Lower leg skin (tissue), 4 donors: ENCODE data around the gene TTC7B. TPM values are rescaled to one million over a fixed set of nuclear protein-coding genes. Genes with fewer than 3 reads are reported as not detected.

Source experiments
- DNase-seq, 2 donors: peaks; one replicate each; pipeline ENCODE4 v3.0.0-alpha.2; 2019; ENCODE audit warnings: low spot score in 2 of 2
- H3K4me3 ChIP-seq: fragments of 200-600 bp; sonication (generic); 2 replicates; pipeline ENCODE4 v1.5.1; 2017; ENCODE audit warnings: mild to moderate bottlenecking, low read depth; ENCODE audit not compliant: poor library complexity, severe bottlenecking
- CTCF ChIP-seq, 3 donors: fragments of 450-650 bp; IDR thresholded peaks; one replicate each; pipeline ENCODE4 v1.5.1; 2016; ENCODE audit warnings: antibody characterized with exemption in 3 of 3, mild to moderate bottlenecking in 3 of 3, moderate library complexity in 2 of 3
- POLR2A ChIP-seq, 2 donors: fragments of 450-650 bp; IDR thresholded peaks; one replicate each; pipeline ENCODE4 v1.6.1; 2016 to 2017; ENCODE audit warnings: antibody characterized with exemption in 2 of 2, mild to moderate bottlenecking in 1 of 2, moderate library complexity in 1 of 2
- WGBS, 2 donors: methylation state at CpG; one replicate each; pipeline ENCODE4 v1.1.5; 2018; 5-methylcytosine and 5-hydroxymethylcytosine counted together
- intact Hi-C: fragments of 100-400 bp; cut with DNase I; formaldehyde crosslinking; loops from one replicate; pipeline ENCODE4 v1.15.0; 2023; ENCODE audit warnings: low total_unique reads
- total RNA-seq, 4 donors: library from RNA; depleted of rRNA; stranded (reverse); fragments of >200 nt; gene quantifications; one replicate each; pipeline ENCODE4 v1.1.0, GENCODE V29; 2016

Gene TTC7B
- total RNA-seq, 4 donors from 2014 or later: 10.3 to 28.7 (median 20.2) TPM

GRCh38 chr14:90652626-90653025 is 163.6 kb downstream of the TTC7B start:
- intact Hi-C loops: no loop called here
- TF ChIP-seq POLR2A (IDR thresholded peaks at IDR 0.05): no peak
- no peak for TF ChIP-seq CTCF (IDR thresholded peaks at IDR 0.05)
- no peak for DNase-seq
- WGBS, 2 donors: 89 to 92% methylated on average over 6 of the region's 6 CpGs
- no peak overlapping the region for H3K4me3 ChIP-seq

GRCh38 chr14:90651976-90652560 is 164.2 kb downstream of the TTC7B start:
- no peak overlapping the region for H3K4me3 ChIP-seq
- intact Hi-C loops: no loop called here
- TF ChIP-seq CTCF (IDR thresholded peaks at IDR 0.05) (no peak), POLR2A (IDR thresholded peaks at IDR 0.05) (no peak)
- WGBS, 2 donors: 81 to 83% methylated on average over 9 of the region's 9 CpGs
- no peak for DNase-seq

GRCh38 chr14:90651271-90651804 is 164.9 kb downstream of the TTC7B start:
- DNase-seq: no peak

GRCh38 chr14:90649557-90650135 is 166.6 kb downstream of the TTC7B start:
- no peak overlapping the region for H3K4me3 ChIP-seq
- DNase-seq: no peak
- 91 to 95% methylated on average over 3 of the region's 3 CpGs for WGBS, 2 donors
- TF ChIP-seq CTCF (IDR thresholded peaks at IDR 0.05) (no peak), POLR2A (IDR thresholded peaks at IDR 0.05) (no peak)
- intact Hi-C loops: no loop called here

More at GRCh38 chr14:90651271-90651804, 164.9 kb downstream of the TTC7B start:
- no peak for TF ChIP-seq CTCF (IDR thresholded peaks at IDR 0.05)
- no peak for TF ChIP-seq POLR2A (IDR thresholded peaks at IDR 0.05)
- 86 to 90% methylated on average over 5 of the region's 5 CpGs for WGBS, 2 donors
- intact Hi-C loops: no loop called here
- H3K4me3 ChIP-seq: no peak overlapping the region

- 39 to 41% methylated on average over 4 of the region's 4 CpGs for WGBS, 2 donors
- no peak for DNase-seq
- H3K4me3 ChIP-seq: no peak overlapping the region
- TF ChIP-seq POLR2A (IDR thresholded peaks at IDR 0.05) (no peak), CTCF (IDR thresholded peaks at IDR 0.05) (no peak)
- intact Hi-C loops: no loop called here
Observed at GRCh38 chr14:90649083-90649482, 167.1 kb downstream of the TTC7B start.
